Panc1 (cell line): Measurements from ENCODE around the gene ARHGEF3. TPM values are rescaled to one million over a fixed set of nuclear protein-coding genes. Genes with fewer than 3 reads are reported as not detected.

ENCODE experiments used
- ATAC-seq: fragments of 200-7000 bp; cut with Tn5 transposase; 2 replicates; pipeline ENCODE4 v1.9.1; 2020; ENCODE audit warnings: mild to moderate bottlenecking, moderate library complexity
- BruUV-seq: library from RNA; stranded (reverse); fragments of 400-500 nt; replicated peaks from 2 replicates; lab custom pipeline; 2021; lab: Mats Ljungman, UMichigan
- CTCF ChIA-PET: fragments of 300-600 bp; sonication (Branson Sonifier 250); formaldehyde crosslinking; loops from one replicate; lab custom pipeline; 2022; ENCODE audit warnings: antibody characterized with exemption; lab: Charles Lee
- POLR2A ChIA-PET: fragments of 300-600 bp; sonication (Branson Sonifier 250); formaldehyde crosslinking; loops from one replicate; lab custom pipeline; 2022; ENCODE audit warnings: antibody characterized with exemption; lab: Charles Lee
- DNase-seq: peaks from one replicate; pipeline ENCODE4 v3.0.0-alpha.2; 2010; ENCODE audit warnings: low read depth, low spot score
- H3K27ac ChIP-seq: 2 replicates; pipeline ENCODE4 v1.5.1; 2011; ENCODE audit warnings: mild to moderate bottlenecking, low read length, inconsistent platforms
- H3K27me3 ChIP-seq: fragments of 200-500 bp; sonication (Bioruptor generic); 2 replicates; pipeline ENCODE4 v1.6.0; 2014; ENCODE audit warnings: low read length, inconsistent platforms; ENCODE audit not compliant: control insufficient read depth, insufficient read depth
- H3K36me3 ChIP-seq: fragments of 200-500 bp; sonication (Bioruptor generic); 2 replicates; pipeline ENCODE4 v1.5.1; 2014; ENCODE audit warnings: inconsistent platforms, mild to moderate bottlenecking, low read length, moderate library complexity; ENCODE audit not compliant: control insufficient read depth, insufficient read depth
- H3K4me1 ChIP-seq: 2 replicates; pipeline ENCODE4 v1.5.1; 2011; ENCODE audit warnings: inconsistent platforms, mild to moderate bottlenecking, low read length, moderate library complexity; ENCODE audit not compliant: control insufficient read depth, insufficient read depth
- H3K4me3 ChIP-seq, 2 experiments: 2 replicates each; pipeline ENCODE4 v1.5.1; 2011 to 2012; ENCODE audit warnings: low read depth in 2 of 2, low read length in 2 of 2, mild to moderate bottlenecking in 2 of 2, inconsistent platforms in 1 of 2, moderate library complexity in 1 of 2
- H3K9me3 ChIP-seq: fragments of 200-500 bp; sonication (Bioruptor generic); 2 replicates; pipeline ENCODE4 v1.5.1; 2014; ENCODE audit warnings: low read depth, mild to moderate bottlenecking, inconsistent platforms, low read length, moderate library complexity; ENCODE audit not compliant: control insufficient read depth, insufficient read depth
- POLR2AphosphoS5 ChIP-seq: IDR thresholded peaks from 2 replicates; pipeline ENCODE4 v1.6.1; 2012; ENCODE audit warnings: mild to moderate bottlenecking, low read depth, low read length, moderate library complexity
- SIN3A ChIP-seq: IDR thresholded peaks from 2 replicates; pipeline ENCODE4 v1.6.1; 2012; ENCODE audit warnings: low read depth, mild to moderate bottlenecking, low read length, moderate library complexity, borderline replicate concordance; ENCODE audit not compliant: insufficient read depth
- TCF7L2 ChIP-seq: IDR thresholded peaks from 2 replicates; pipeline ENCODE4 v1.6.1; 2011; ENCODE audit warnings: mild to moderate bottlenecking, low read depth, low read length, inconsistent platforms
- in situ Hi-C: cut with HindIII; loops from 2 replicates; pipeline ENCODE4 v1.10.0; 2016; ENCODE audit warnings: low sequenced_read_pairs, low pct_unique_long_range_greater_than_20kb
- intact Hi-C: fragments of 100-400 bp; cut with micrococcal nuclease; formaldehyde crosslinking; loops from one replicate; pipeline ENCODE4 v1.10.0; 2022; ENCODE audit not compliant: unreplicated experiment
- total RNA-seq: library from RNA; stranded (reverse); gene quantifications from one replicate; pipeline ENCODE4 v1.2.1, GENCODE V29; 2021; ENCODE audit not compliant: unreplicated experiment
- TF ChIP-seq, protein P1 (sequence below), 2 experiments: IDR thresholded peaks; 2 replicates each; pipeline ENCODE4 v1.6.1; 2011 to 2012; ENCODE audit warnings: low read depth in 2 of 2, control low read depth in 1 of 2, low read length in 1 of 2, mild to moderate bottlenecking in 1 of 2, moderate library complexity in 1 of 2; ENCODE audit not compliant: insufficient read depth in 1 of 2
- TF ChIP-seq, protein P2 (sequence below): fragments of 450-650 bp; IDR thresholded peaks from 2 replicates; pipeline ENCODE4 v1.5.1; 2017; ENCODE audit warnings: mild to moderate bottlenecking

The ARHGEF3 gene
- total RNA-seq, 1 experiment from 2014 or later: 19.8 TPM

DNA sequence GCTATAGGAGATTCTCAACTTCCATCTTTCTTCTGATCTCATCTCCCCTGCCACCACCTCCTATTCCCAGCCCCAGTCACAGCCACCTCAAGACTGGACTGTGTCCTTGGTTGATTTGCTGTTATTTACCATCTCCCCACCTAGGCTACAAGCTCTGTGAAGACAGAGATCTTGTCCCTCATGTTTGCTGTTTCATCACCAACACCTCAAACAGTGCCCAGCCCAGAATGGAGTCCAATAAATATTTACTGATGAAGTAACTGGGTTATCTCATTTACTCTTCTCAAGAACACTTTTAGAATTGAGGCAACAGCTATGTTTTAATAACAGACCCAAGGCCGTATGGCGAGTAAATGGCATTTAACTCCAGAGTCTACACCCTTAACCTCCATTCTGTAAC is 29.1 kb upstream of the ARHGEF3 start:
- no peak for ATAC-seq
- Histone ChIP-seq H3K4me3 (no peak overlapping the region), H3K4me1 (no peaks in the 10 kb centered on the region), H3K9me3 (no peaks in the 10 kb centered on the region), H3K36me3 (no peaks in the 10 kb centered on the region), H3K27me3 (no peaks in the 10 kb centered on the region), H3K27ac (no peak overlapping the region)
- ChIA-PET POLR2A (no interaction called here), CTCF (no interaction called here)
- no peak for TF ChIP-seq POLR2AphosphoS5
- in situ Hi-C loops: no loop called here
- intact Hi-C loops: no loop called here
- no peak for DNase-seq
- no TSS peak for BruUV-seq

DNA sequence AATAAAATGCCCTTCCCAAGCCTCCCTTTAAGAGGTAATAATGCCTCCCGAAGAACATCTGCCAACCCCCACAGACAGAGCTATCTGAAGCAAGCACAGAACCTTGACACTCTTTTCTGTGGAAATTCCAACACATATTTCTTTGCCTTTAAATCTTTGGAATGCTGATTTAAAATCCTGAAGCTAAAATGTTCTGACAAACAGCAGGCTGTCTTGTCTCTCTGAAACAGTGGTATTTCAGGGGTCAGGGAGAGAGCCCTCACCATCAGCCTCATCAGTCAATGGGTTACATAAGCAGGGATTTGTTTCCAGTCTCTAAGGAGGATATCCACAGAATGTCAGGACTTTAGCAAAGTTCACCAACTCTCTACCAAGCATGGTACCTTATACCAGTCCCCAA is 27.8 kb upstream of the ARHGEF3 start:
- ChIA-PET POLR2A (no interaction called here), CTCF (no interaction called here)
- in situ Hi-C loops (no loop called here), intact Hi-C loops (no loop called here)
- ATAC-seq (no peak), DNase-seq (no peak)
- Histone ChIP-seq H3K4me3 (no peak overlapping the region), H3K4me1 (no peaks in the 10 kb centered on the region; the same call in 1 of the 2 replicates), H3K27ac (no peak overlapping the region), H3K27me3 (no peaks in the 10 kb centered on the region), H3K36me3 (no peaks in the 10 kb centered on the region), H3K9me3 (no peaks in the 10 kb centered on the region)
- BruUV-seq: no TSS peak
- TF ChIP-seq POLR2AphosphoS5 (no peak), SIN3A (no peak), TCF7L2 (no peak)
- TF ChIP-seq, protein P1, sequence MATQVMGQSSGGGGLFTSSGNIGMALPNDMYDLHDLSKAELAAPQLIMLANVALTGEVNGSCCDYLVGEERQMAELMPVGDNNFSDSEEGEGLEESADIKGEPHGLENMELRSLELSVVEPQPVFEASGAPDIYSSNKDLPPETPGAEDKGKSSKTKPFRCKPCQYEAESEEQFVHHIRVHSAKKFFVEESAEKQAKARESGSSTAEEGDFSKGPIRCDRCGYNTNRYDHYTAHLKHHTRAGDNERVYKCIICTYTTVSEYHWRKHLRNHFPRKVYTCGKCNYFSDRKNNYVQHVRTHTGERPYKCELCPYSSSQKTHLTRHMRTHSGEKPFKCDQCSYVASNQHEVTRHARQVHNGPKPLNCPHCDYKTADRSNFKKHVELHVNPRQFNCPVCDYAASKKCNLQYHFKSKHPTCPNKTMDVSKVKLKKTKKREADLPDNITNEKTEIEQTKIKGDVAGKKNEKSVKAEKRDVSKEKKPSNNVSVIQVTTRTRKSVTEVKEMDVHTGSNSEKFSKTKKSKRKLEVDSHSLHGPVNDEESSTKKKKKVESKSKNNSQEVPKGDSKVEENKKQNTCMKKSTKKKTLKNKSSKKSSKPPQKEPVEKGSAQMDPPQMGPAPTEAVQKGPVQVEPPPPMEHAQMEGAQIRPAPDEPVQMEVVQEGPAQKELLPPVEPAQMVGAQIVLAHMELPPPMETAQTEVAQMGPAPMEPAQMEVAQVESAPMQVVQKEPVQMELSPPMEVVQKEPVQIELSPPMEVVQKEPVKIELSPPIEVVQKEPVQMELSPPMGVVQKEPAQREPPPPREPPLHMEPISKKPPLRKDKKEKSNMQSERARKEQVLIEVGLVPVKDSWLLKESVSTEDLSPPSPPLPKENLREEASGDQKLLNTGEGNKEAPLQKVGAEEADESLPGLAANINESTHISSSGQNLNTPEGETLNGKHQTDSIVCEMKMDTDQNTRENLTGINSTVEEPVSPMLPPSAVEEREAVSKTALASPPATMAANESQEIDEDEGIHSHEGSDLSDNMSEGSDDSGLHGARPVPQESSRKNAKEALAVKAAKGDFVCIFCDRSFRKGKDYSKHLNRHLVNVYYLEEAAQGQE (IDR thresholded peaks at IDR 0.05; ENCODE audit: insufficient read depth in 1 of 2, low read depth in 2 of 2, low read length in 1 of 2): no peak
- TF ChIP-seq, protein P2, sequence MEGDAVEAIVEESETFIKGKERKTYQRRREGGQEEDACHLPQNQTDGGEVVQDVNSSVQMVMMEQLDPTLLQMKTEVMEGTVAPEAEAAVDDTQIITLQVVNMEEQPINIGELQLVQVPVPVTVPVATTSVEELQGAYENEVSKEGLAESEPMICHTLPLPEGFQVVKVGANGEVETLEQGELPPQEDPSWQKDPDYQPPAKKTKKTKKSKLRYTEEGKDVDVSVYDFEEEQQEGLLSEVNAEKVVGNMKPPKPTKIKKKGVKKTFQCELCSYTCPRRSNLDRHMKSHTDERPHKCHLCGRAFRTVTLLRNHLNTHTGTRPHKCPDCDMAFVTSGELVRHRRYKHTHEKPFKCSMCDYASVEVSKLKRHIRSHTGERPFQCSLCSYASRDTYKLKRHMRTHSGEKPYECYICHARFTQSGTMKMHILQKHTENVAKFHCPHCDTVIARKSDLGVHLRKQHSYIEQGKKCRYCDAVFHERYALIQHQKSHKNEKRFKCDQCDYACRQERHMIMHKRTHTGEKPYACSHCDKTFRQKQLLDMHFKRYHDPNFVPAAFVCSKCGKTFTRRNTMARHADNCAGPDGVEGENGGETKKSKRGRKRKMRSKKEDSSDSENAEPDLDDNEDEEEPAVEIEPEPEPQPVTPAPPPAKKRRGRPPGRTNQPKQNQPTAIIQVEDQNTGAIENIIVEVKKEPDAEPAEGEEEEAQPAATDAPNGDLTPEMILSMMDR: no peak

DNA sequence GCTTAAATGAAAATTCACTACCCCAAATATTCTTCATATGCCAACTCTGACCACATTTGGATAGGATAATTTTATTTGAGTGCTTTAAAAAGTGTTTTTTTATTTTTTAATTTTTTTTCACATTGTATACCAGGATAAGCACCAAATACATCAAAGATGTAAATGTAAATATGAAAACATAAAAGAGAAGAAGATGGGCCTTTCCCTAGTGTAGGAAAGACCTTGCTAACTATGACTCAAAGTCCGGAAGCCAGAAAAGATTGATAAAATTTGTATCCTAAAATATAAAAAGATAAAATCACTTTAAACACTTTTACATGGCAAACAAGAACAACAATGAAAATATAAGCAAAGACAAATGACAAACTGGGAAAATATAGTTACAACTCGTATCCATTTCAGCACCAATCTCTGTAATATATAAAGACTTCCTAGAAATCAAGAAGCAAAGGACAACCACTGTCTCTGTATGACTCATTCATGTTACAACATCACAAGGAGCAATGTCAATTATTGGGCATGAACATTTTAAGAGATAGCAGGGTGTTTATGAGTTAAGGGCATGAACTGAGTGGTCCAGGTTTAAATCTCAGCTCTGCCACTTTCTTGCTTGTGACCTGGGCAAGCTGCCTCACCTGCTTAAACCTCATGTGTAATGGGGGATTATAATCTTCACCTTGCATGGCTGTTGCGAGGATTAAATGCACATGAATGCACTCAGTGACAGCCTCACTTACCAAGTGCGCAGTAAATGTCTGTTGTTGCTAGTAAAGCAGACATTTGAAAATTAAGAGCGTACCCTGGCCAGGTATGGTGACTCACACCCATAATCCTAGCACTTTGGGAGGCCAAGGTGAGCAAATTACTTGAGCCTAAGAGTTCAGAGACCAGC is 25.3 kb upstream of the ARHGEF3 start:
- no peak for TF ChIP-seq SIN3A
- TF ChIP-seq, protein P2: no peak
- TF ChIP-seq, protein P1 (IDR thresholded peaks at IDR 0.05; ENCODE audit: insufficient read depth in 1 of 2, low read depth in 2 of 2, low read length in 1 of 2): no peak
- no peak for TF ChIP-seq POLR2AphosphoS5
- no peak for TF ChIP-seq TCF7L2
- DNase-seq (no peak), ATAC-seq (no peak)
- Histone ChIP-seq H3K4me3 (no peak overlapping the region), H3K27ac (no peak overlapping the region), H3K4me1 (peaks cover 3% of the 10 kb centered on the region), H3K27me3 (no peaks in the 10 kb centered on the region), H3K9me3 (no peaks in the 10 kb centered on the region), H3K36me3 (no peaks in the 10 kb centered on the region)
- in situ Hi-C loops (no loop called here), intact Hi-C loops (no loop called here)
- ChIA-PET CTCF (no interaction called here), POLR2A (no interaction called here)
- no TSS peak for BruUV-seq
